ENCODE results near the gene RGL1.

The RGL1 gene

GRCh38 chr1:183881387-183882131 lies 76.6 kb downstream of the RGL1 start (continued):
- TF ChIP-seq ZBTB49 (tag by site-specific recombination; IDR thresholded peaks at IDR 0.05; ENCODE audit: low read depth) (no peak), ZNF121 (tag by site-specific recombination; IDR thresholded peaks at IDR 0.05) (no peak), ELK4 (IDR thresholded peaks at IDR 0.05; ENCODE audit: borderline replicate concordance, low read depth, low read length) (no peak), ZNF707 (tag by site-specific recombination; IDR thresholded peaks at IDR 0.05) (no peak), ZNF112 (tag by site-specific recombination; IDR thresholded peaks at IDR 0.05) (no peak), YY1 (tag by site-specific recombination; IDR thresholded peaks at IDR 0.05) (no peak), ZNF398 (tag by site-specific recombination; IDR thresholded peaks at IDR 0.05) (peak; percentile 28), ZNF394 (tag by site-specific recombination; IDR thresholded peaks at IDR 0.05; ENCODE audit: borderline replicate concordance) (no peak; the same call in 1 of the 2 replicates), ZSCAN18 (tag by site-specific recombination; IDR thresholded peaks at IDR 0.05) (no peak), ZNF645 (tag by site-specific recombination; IDR thresholded peaks at IDR 0.05) (no peak), INSM2 (tag by site-specific recombination; IDR thresholded peaks at IDR 0.05) (no peak), ZNF624 (tag by site-specific recombination; IDR thresholded peaks at IDR 0.05) (no peak), ZNF146 (tag by site-specific recombination; IDR thresholded peaks at IDR 0.05) (no peak), ZNF274 (IDR thresholded peaks at IDR 0.05; ENCODE audit: low read length) (no peak), ZNF274 (tag by site-specific recombination; IDR thresholded peaks at IDR 0.05; ENCODE audit: borderline replicate concordance) (no peak), ZNF510 (tag by site-specific recombination; IDR thresholded peaks at IDR 0.05; ENCODE audit: insufficient replicate concordance) (no peak), ZBTB7A (tag by site-specific recombination; IDR thresholded peaks at IDR 0.05; ENCODE audit: low read depth) (no peak), ZFP69B (tag by site-specific recombination; IDR thresholded peaks at IDR 0.05) (peak; percentile 64; the same call in 1 of the 2 replicates), ZNF658 (tag by site-specific recombination; IDR thresholded peaks at IDR 0.05) (no peak), ZNF133 (tag by site-specific recombination; IDR thresholded peaks at IDR 0.05) (no peak), ZBTB17 (tag by site-specific recombination; IDR thresholded peaks at IDR 0.05) (peak; percentile 59; the same call in 1 of the 2 replicates), ZNF350 (tag by site-specific recombination; IDR thresholded peaks at IDR 0.05) (no peak), ZNF776 (tag by site-specific recombination; IDR thresholded peaks at IDR 0.05; ENCODE audit: borderline replicate concordance) (no peak), ZBTB8A (tag by site-specific recombination; IDR thresholded peaks at IDR 0.05) (no peak), ZNF366 (tag by site-specific recombination; conservative IDR thresholded peaks at IDR 0.05) (no peak; the same call in 1 of the 2 replicates), ZSCAN30 (tag by site-specific recombination; IDR thresholded peaks at IDR 0.05) (no peak), IKZF3 (tag by site-specific recombination; IDR thresholded peaks at IDR 0.05) (peak; percentile 71), ZNF324 (tag by site-specific recombination; IDR thresholded peaks at IDR 0.05) (0 out of 2 replicates have a peak, but pooled peaks have one; percentile 67), ZNF155 (tag by site-specific recombination; IDR thresholded peaks at IDR 0.05) (no peak), ZNF488 (tag by site-specific recombination; IDR thresholded peaks at IDR 0.05) (no peak)
